ENCODE measurements around the gene DNAH3.
"Not testable (repeated sequence)": the region's sequence is repeated elsewhere in the genome, so short reads cannot be mapped to it uniquely, and the experiment has no call there.

The DNAH3 gene

GRCh38 chr16:20984019-20984418 lies 166.6 kb downstream of the DNAH3 start:
- no peak overlapping the region for H3K4me3 ChIP-seq (ENCODE audit: low read depth, low read length)
- TF ChIP-seq CTCF (IDR thresholded peaks at IDR 0.05; ENCODE audit: low read depth, low read length) = no peak

- H3K4me3 ChIP-seq (ENCODE audit: low read depth, low read length) = no peak overlapping the region
- TF ChIP-seq CTCF (IDR thresholded peaks at IDR 0.05; ENCODE audit: low read depth, low read length) = no peak
Measured at GRCh38 chr16:20976576-20976975, 174.1 kb downstream of the DNAH3 start.

- H3K4me3 ChIP-seq (ENCODE audit: low read depth, low read length) = not testable (repeated sequence)
Measured at GRCh38 chr16:20973201-20973600, 177.4 kb downstream of the DNAH3 start.

- no peak for TF ChIP-seq CTCF (IDR thresholded peaks at IDR 0.05; ENCODE audit: low read depth, low read length)
- no peak overlapping the region for H3K4me3 ChIP-seq (ENCODE audit: low read depth, low read length)
Measured at GRCh38 chr16:20971401-20971800, 179.2 kb downstream of the DNAH3 start.

GRCh38 chr16:20969386-20969785 lies 181.3 kb downstream of the DNAH3 start:
- no peak for TF ChIP-seq CTCF (IDR thresholded peaks at IDR 0.05; ENCODE audit: low read depth, low read length)

GRCh38 chr16:20968765-20969164 lies 181.9 kb downstream of the DNAH3 start:
- no peak for TF ChIP-seq CTCF (IDR thresholded peaks at IDR 0.05; ENCODE audit: low read depth, low read length)
- H3K4me3 ChIP-seq (ENCODE audit: low read depth, low read length) = no peak overlapping the region

More at GRCh38 chr16:20969386-20969785, 181.3 kb downstream of the DNAH3 start:
- H3K4me3 ChIP-seq (ENCODE audit: low read depth, low read length) = no peak overlapping the region

GRCh38 chr16:20960899-20961298 lies 189.7 kb downstream of the DNAH3 start:
- no peak for TF ChIP-seq CTCF (IDR thresholded peaks at IDR 0.05; ENCODE audit: low read depth, low read length)
- no peak overlapping the region for H3K4me3 ChIP-seq (ENCODE audit: low read depth, low read length)

GRCh38 chr16:20957153-20957552 lies 193.5 kb downstream of the DNAH3 start:
- no peak overlapping the region for H3K4me3 ChIP-seq (ENCODE audit: low read depth, low read length)
- no peak for TF ChIP-seq CTCF (IDR thresholded peaks at IDR 0.05; ENCODE audit: low read depth, low read length)

Data from WI38 (cell line).